B cell (primary cell): ENCODE data around the gene MMP23B. TPM values are rescaled to one million over a fixed set of nuclear protein-coding genes. Genes with fewer than 3 reads are reported as not detected.

Source experiments
- ATAC-seq: fragments of 200-7000 bp; cut with Tn5 transposase; one replicate; pipeline ENCODE4 v1.10.0; 2021; ENCODE audit warnings: low read depth, mild to moderate bottlenecking, moderate number of reproducible peaks, moderate library complexity
- CTCF ChIA-PET: fragments of 350-600 bp; sonication (Branson Sonifier 250); formaldehyde crosslinking; loops from one replicate; lab custom pipeline; 2021; ENCODE audit warnings: antibody characterized with exemption, inconsistent platforms; lab: Charles Lee
- POLR2A ChIA-PET: fragments of 350-600 bp; sonication (Branson Sonifier 250); formaldehyde crosslinking; loops from one replicate; lab custom pipeline; 2021; ENCODE audit warnings: antibody characterized with exemption; lab: Charles Lee
- DNase-seq: peaks from one replicate; pipeline ENCODE4 v3.0.0; 2013
- H2AFZ ChIP-seq: 2 replicates; pipeline ENCODE4 v1.6.1; 2012; ENCODE audit warnings: mild to moderate bottlenecking, low read depth, low read length; ENCODE audit not compliant: insufficient read depth, poor library complexity, severe bottlenecking
- H3K27ac ChIP-seq, 2 donors: 1 replicate in 1 of 2; 2 replicates in 1 of 2; pipeline ENCODE4 v1.5.1; 2012 to 2013; ENCODE audit warnings: low read length in 2 of 2, mild to moderate bottlenecking in 2 of 2, moderate library complexity in 1 of 2
- H3K27me3 ChIP-seq, 4 experiments: fragments of 200-600 bp in 1 of 4; sonication (generic) in 1 of 4; replicated peaks in 1 of 4; 1 replicate in 2 of 4; 2 replicates in 2 of 4; pipeline versions ENCODE4 v1.6.1 to v1.7.0; 2013 to 2016; ENCODE audit warnings: low read length in 3 of 4, mild to moderate bottlenecking in 2 of 4, mixed read lengths in 1 of 4, moderate library complexity in 1 of 4; ENCODE audit not compliant: insufficient read depth in 4 of 4, control insufficient read depth in 3 of 4; ENCODE audit errors: control extremely low read depth in 1 of 4
- H3K36me3 ChIP-seq, 2 experiments: replicated peaks in 1 of 2; 1 replicate in 1 of 2; 2 replicates in 1 of 2; pipeline versions ENCODE4 v1.6.1 to v1.7.1; 2013; ENCODE audit warnings: low read length in 1 of 2; ENCODE audit not compliant: insufficient read depth in 2 of 2, control insufficient read depth in 1 of 2; ENCODE audit errors: control extremely low read depth in 1 of 2, extremely low read depth in 1 of 2
- H3K4me1 ChIP-seq, 2 donors: fragments of 200-600 bp in 1 of 2; sonication (generic) in 1 of 2; 1 replicate in 1 of 2; 2 replicates in 1 of 2; pipeline versions ENCODE4 v1.5.1 to v1.6.1; 2013 to 2017; ENCODE audit warnings: low read length in 2 of 2; ENCODE audit not compliant: control insufficient read depth in 2 of 2, insufficient read depth in 2 of 2
- H3K4me2 ChIP-seq: replicated peaks from 2 replicates; pipeline ENCODE3; 2012; ENCODE audit warnings: mild to moderate bottlenecking, low read depth, low read length; ENCODE audit not compliant: poor library complexity, severe bottlenecking
- H3K4me3 ChIP-seq, 5 experiments: fragments of 200-600 bp in 1 of 5; sonication (generic) in 1 of 5; 1 replicate in 3 of 5; 2 replicates in 2 of 5; pipeline versions ENCODE4 v1.5.1 to v1.7.0; 2011 to 2016; ENCODE audit warnings: low read length in 4 of 5, mild to moderate bottlenecking in 4 of 5, low read depth in 2 of 5, control low read depth in 1 of 5, moderate library complexity in 1 of 5; ENCODE audit not compliant: insufficient read depth in 1 of 5; ENCODE audit errors: control extremely low read depth in 1 of 5, extremely low read depth in 1 of 5
- H3K79me2 ChIP-seq: fragments of 200-600 bp; sonication (generic); one replicate; pipeline ENCODE4 v1.6.0; 2016; ENCODE audit warnings: low read length; ENCODE audit not compliant: control insufficient read depth, insufficient read depth
- H3K9ac ChIP-seq: fragments of 200-600 bp; sonication (generic); 2 replicates; pipeline ENCODE4 v1.6.1; 2017; ENCODE audit warnings: mild to moderate bottlenecking, low read length, moderate library complexity
- H3K9me3 ChIP-seq, 3 donors: one replicate each; pipeline versions ENCODE4 v1.6.1 to v1.7.1; 2013; ENCODE audit warnings: low read length in 2 of 3; ENCODE audit not compliant: control insufficient read depth in 2 of 3, insufficient read depth in 1 of 3; ENCODE audit errors: control extremely low read depth in 1 of 3
- H4K20me1 ChIP-seq: 2 replicates; pipeline ENCODE4 v1.6.0; 2012; ENCODE audit warnings: mild to moderate bottlenecking, low read length; ENCODE audit not compliant: insufficient read depth, control insufficient read depth, poor library complexity, severe bottlenecking
- H3K27ac Mint-ChIP-seq: one replicate; pipeline ENCODE4 v1.8.0; 2021; ENCODE audit warnings: mixed read lengths
- H3K27me3 Mint-ChIP-seq: one replicate; pipeline ENCODE4 v1.8.0; 2021; ENCODE audit warnings: mixed read lengths
- H3K4me1 Mint-ChIP-seq: one replicate; pipeline ENCODE4 v1.8.0; 2021; ENCODE audit warnings: mixed read lengths
- H3K4me3 Mint-ChIP-seq: one replicate; pipeline ENCODE4 v1.8.0; 2021; ENCODE audit warnings: mixed read lengths
- H3K9me3 Mint-ChIP-seq: one replicate; pipeline ENCODE4 v1.8.0; 2022; ENCODE audit warnings: mixed read lengths; ENCODE audit not compliant: insufficient read depth
- EZH2 ChIP-seq: IDR thresholded peaks from 2 replicates; pipeline ENCODE4 v1.6.1; 2012; ENCODE audit warnings: borderline replicate concordance, low read depth, mild to moderate bottlenecking, moderate library complexity, low read length; ENCODE audit not compliant: insufficient read depth, poor library complexity, severe bottlenecking
- WGBS: methylation state at CpG from one replicate; pipeline ENCODE4 v1.1.5; 2013; ENCODE audit warnings: missing lambda C conversion rate; ENCODE audit not compliant: insufficient coverage; 5-methylcytosine and 5-hydroxymethylcytosine counted together
- intact Hi-C: fragments of 100-400 bp; cut with micrococcal nuclease; formaldehyde crosslinking; loops from one replicate; pipeline ENCODE4 v1.10.0; 2022
- polyA plus RNA-seq: library from polyadenylated mRNA; depleted of rRNA; stranded (reverse); fragments of >200 nt; gene quantifications from 2 replicates; pipeline ENCODE4 v1.2.3, GENCODE V29; 2012
- total RNA-seq, 2 donors: library from RNA; stranded (reverse); fragments of 120-200 nt in 1 of 2; gene quantifications; 1 replicate in 1 of 2; 2 replicates in 1 of 2; pipeline versions ENCODE4 v1.2.3 to v1.2.4, GENCODE V29; 2013 to 2022
- TF ChIP-seq, protein P1 (sequence below): fragments of 200-600 bp; IDR thresholded peaks from one replicate; pipeline ENCODE4 v1.8.0; 2022; ENCODE audit warnings: antibody characterized with exemption, mild to moderate bottlenecking

Gene MMP23B
- total and polyA plus RNA-seq, 2 donors (not counting 1 experiment from before 2014, with no cell fraction given) = 1.0 to 1.7 TPM

DNA sequence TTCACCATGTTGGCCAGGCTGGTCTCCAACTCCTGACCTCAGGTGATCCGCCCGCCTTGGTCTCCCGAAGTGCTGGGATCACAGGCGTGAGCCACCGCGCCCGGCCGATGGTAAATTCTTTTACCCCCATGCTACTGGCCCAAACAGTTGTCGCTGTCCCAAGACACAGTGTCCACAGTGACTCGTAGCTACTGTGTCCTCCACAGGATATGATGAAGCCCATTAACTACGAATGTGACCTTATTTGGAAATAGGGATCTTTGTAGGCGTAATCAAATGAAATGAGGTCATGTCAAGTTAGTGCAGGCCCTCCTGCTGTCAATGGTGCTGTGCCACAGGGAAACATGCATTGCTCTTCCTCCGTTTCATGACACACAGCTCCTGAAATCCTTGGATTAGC is 40.5 kb upstream of the MMP23B start:
- Histone ChIP-seq H3K79me2 (no peaks in the 10 kb centered on the region), H3K36me3 (no peaks in the 10 kb centered on the region), H3K9ac (no peak overlapping the region), H3K9me3 (no peaks in the 10 kb centered on the region), H3K27me3 (peaks cover 0 to 6% (median 2%) of the 10 kb centered on the region in 4 experiments), H3K4me3 (no peak overlapping the region), H3K27ac (no peak overlapping the region), H3K4me2 (no peak overlapping the region), H2AFZ (no peak overlapping the region), H4K20me1 (no peaks in the 10 kb centered on the region), H3K4me1 (no peaks in the 10 kb centered on the region)
- no peak overlapping the region for H3K27ac Mint-ChIP-seq
- ATAC-seq (no peak), DNase-seq (no peak)
- no peaks in the 10 kb centered on the region for H3K9me3 Mint-ChIP-seq
- no peak for TF ChIP-seq EZH2
- TF ChIP-seq, protein P1, sequence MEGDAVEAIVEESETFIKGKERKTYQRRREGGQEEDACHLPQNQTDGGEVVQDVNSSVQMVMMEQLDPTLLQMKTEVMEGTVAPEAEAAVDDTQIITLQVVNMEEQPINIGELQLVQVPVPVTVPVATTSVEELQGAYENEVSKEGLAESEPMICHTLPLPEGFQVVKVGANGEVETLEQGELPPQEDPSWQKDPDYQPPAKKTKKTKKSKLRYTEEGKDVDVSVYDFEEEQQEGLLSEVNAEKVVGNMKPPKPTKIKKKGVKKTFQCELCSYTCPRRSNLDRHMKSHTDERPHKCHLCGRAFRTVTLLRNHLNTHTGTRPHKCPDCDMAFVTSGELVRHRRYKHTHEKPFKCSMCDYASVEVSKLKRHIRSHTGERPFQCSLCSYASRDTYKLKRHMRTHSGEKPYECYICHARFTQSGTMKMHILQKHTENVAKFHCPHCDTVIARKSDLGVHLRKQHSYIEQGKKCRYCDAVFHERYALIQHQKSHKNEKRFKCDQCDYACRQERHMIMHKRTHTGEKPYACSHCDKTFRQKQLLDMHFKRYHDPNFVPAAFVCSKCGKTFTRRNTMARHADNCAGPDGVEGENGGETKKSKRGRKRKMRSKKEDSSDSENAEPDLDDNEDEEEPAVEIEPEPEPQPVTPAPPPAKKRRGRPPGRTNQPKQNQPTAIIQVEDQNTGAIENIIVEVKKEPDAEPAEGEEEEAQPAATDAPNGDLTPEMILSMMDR = no peak
- intact Hi-C loops = no loop called here
- no peaks in the 10 kb centered on the region for H3K4me1 Mint-ChIP-seq
- WGBS = 87% methylated on average over 11 of the region's 13 CpGs
- POLR2A ChIA-PET = no interaction called here
- CTCF ChIA-PET = interaction anchor here (0.9 kb wide), 1 partner anchor 17 kb away, joined by 3 read pairs; no protein-coding TSS in a partner anchor
- no peak overlapping the region for H3K4me3 Mint-ChIP-seq
- peaks cover 4% of the 10 kb centered on the region for H3K27me3 Mint-ChIP-seq

DNA sequence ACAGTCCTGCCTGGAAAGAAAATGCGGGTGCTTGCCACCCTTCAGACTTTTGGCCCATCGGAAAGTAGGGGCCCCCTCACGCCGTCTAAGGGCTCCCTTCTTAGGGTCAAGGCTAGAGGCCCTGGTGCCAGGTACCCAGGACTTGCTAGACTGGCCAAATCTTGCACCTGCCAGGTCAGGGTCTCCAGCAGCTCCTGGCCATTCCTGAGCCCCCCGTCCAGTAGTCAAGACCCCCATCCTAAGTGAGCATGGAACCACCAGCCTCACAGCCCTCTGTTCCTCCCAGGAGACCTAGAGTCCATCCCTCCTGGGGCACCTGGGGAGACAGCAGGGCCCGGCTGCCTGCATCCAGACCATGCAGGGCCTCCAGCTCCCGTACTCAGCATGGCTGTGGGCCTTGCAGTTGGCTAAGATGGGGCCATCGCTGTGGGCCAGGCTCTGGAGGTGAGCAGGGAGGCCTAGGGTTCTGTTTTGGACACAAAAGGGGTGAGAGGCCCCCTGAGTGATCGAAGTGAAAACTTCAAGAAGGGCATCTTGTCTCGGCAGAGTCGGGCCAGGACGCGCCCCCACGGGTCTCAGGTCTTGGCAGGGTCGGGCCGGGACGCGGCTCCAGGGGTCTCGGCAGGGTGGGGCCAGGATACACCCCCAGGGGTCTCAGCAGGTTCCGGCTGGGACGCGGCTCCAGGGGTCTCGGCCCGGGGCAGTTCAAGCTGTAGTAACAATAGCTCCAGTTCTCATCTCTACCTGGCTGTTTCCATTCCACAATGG is 38.0 kb upstream of the MMP23B start:
- Histone ChIP-seq H3K4me2 (no peak overlapping the region), H3K9me3 (peaks cover 0 to 5% (median 0%) of the 10 kb centered on the region in 3 donors), H3K9ac (no peak overlapping the region), H3K4me3 (no peak overlapping the region), H3K27me3 (peaks cover 0 to 23% (median 5%) of the 10 kb centered on the region in 4 experiments), H2AFZ (no peak overlapping the region), H4K20me1 (no peaks in the 10 kb centered on the region), H3K27ac (no peak overlapping the region), H3K36me3 (no peaks in the 10 kb centered on the region), H3K79me2 (no peaks in the 10 kb centered on the region), H3K4me1 (peaks cover 0 to 14% of the 10 kb centered on the region in 2 donors)
- no peak for TF ChIP-seq EZH2
- TF ChIP-seq, protein P1 = no peak
- peaks cover 11% of the 10 kb centered on the region for H3K4me1 Mint-ChIP-seq
- no peak overlapping the region for H3K27ac Mint-ChIP-seq
- ATAC-seq (peak; percentile 10), DNase-seq (peak; percentile 14)
- H3K9me3 Mint-ChIP-seq = no peaks in the 10 kb centered on the region
- POLR2A ChIA-PET = no interaction called here
- intact Hi-C loops = no loop called here
- 91% methylated on average over 24 of the region's 24 CpGs for WGBS
- H3K27me3 Mint-ChIP-seq = peaks cover 10% of the 10 kb centered on the region
- no peak overlapping the region for H3K4me3 Mint-ChIP-seq
- CTCF ChIA-PET = no interaction called here
